Mammary epithelial cell (primary cell): ENCODE measurements around the gene APC2.

Experiments
- CTCF ChIP-seq, 2 donors: IDR thresholded peaks in 1 of 2; conservative IDR thresholded peaks in 1 of 2; 2 replicates each; pipeline ENCODE4 v1.5.1; 2011 to 2012; ENCODE audit warnings: inconsistent platforms in 2 of 2, low read length in 2 of 2, mild to moderate bottlenecking in 2 of 2, control low read depth in 1 of 2, low read depth in 1 of 2; ENCODE audit not compliant: insufficient read depth in 1 of 2; ENCODE audit errors: extremely low read depth in 1 of 2
- EZH2 ChIP-seq: IDR thresholded peaks from 2 replicates; pipeline ENCODE4 v1.6.1; 2012; ENCODE audit warnings: low read length, inconsistent platforms, borderline replicate concordance

DNA sequence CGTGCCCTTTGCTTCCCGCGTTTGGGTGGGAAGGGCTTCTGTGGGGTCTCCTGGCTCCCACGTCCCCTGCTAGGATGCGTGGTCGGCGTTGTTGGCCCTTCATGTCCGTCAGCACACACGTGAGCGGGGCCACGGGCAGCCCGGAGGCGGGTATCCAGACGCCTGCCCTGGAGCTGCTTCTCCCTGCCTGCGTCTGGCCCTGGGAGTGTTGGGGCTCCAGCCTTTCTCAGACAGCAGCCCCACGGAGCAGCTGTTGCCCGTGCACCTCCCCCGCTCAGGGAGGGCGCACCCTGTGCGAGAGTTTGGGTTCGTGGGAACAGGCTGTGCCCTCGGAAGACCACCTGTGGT, 28.0 kb upstream of the APC2 start:
- TF ChIP-seq CTCF (conservative IDR thresholded peaks at IDR 0.05 in 1 of 2, IDR thresholded peaks at IDR 0.05 in 1 of 2; ENCODE audit: extremely low read depth in 1 of 2, insufficient read depth in 1 of 2, low read depth in 1 of 2, low read length in 2 of 2) (no peak), EZH2 (no peak)
